ENCODE results near the gene ULK4. TPM values are rescaled to one million over a fixed set of nuclear protein-coding genes. Genes with fewer than 3 reads are reported as not detected.

The ULK4 gene
- total RNA-seq, 2 donors from 2014 or later, result 28.7 to 38.4 TPM

- Histone ChIP-seq H3K27me3 (replicated peaks; ENCODE audit: insufficient read depth) (no peaks in the 10 kb centered on the region), H3K4me1 (ENCODE audit: control insufficient read depth in 1 of 2, low read depth in 2 of 2) (peaks cover 57 to 59% of the 10 kb centered on the region in 2 donors), H3K4me3 (no peak overlapping the region), H3K9me3 (no peaks in the 10 kb centered on the region), H3K27ac (no peak overlapping the region), H3K36me3 (peaks cover 15% of the 10 kb centered on the region)
- DNase-seq (ENCODE audit: low spot score) (no peak), ATAC-seq (ENCODE audit: insufficient number of reproducible peaks, low FRiP score, low read depth) (no peak)
- TF ChIP-seq CTCF (IDR thresholded peaks at IDR 0.05), result no peak
Observed at GRCh38 chr3:41223078-41223477, 738.8 kb downstream of the ULK4 start.

DNA sequence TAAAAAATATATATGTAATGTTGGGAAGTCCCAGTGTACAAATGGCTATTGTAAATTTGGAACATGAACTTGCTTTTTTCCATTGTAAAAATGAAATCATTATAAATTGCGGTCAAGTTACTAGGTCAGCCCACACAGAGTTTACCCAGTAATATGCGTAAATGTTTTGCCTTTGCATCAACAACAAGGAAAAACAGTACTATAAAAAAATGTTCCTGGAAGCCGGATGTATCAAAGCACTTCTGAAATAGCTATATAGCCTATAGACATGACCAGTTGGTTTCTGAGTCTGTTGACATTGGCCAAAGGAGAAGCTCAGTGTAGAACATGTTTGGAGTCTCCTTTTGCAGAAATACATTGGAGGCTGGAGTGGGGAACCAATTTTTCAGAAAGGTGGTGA is 739.4 kb downstream of the ULK4 start:
- Histone ChIP-seq H3K4me3 (no peak overlapping the region), H3K4me1 (ENCODE audit: control insufficient read depth in 1 of 2, low read depth in 2 of 2) (peaks cover 61 to 65% of the 10 kb centered on the region in 2 donors), H3K27me3 (replicated peaks; ENCODE audit: insufficient read depth) (no peaks in the 10 kb centered on the region), H3K9me3 (no peaks in the 10 kb centered on the region), H3K36me3 (peaks cover 15% of the 10 kb centered on the region), H3K27ac (no peak overlapping the region)
- no peak for TF ChIP-seq CTCF (IDR thresholded peaks at IDR 0.05)
- ATAC-seq (ENCODE audit: insufficient number of reproducible peaks, low FRiP score, low read depth) (no peak), DNase-seq (ENCODE audit: low spot score) (no peak)

DNA sequence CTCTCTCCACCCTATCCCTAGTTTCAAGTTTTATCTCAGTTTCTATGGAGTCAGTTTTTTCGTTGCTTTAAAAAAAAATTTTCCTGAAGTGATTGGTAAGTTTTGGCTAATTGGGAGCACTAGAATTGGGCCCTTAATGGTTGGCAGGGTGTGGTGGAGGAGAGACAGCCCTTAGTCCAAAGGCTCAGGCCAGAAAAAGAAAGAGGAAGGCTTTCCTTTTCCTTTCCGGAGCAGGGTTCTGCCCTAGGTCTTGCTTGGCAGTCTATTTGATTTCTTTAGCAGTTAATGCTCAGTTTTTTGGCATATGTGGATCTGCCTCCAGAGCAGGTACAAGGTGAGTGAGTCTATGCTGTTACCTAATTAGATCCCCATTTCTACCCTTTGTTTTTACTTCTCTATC is 739.9 kb downstream of the ULK4 start:
- ATAC-seq (ENCODE audit: insufficient number of reproducible peaks, low FRiP score, low read depth), result no peak
- Histone ChIP-seq H3K27ac (no peak overlapping the region), H3K9me3 (no peaks in the 10 kb centered on the region), H3K27me3 (replicated peaks; ENCODE audit: insufficient read depth) (no peaks in the 10 kb centered on the region), H3K36me3 (peaks cover 15% of the 10 kb centered on the region), H3K4me1 (ENCODE audit: control insufficient read depth in 1 of 2, low read depth in 2 of 2) (peaks cover 65 to 70% of the 10 kb centered on the region in 2 donors), H3K4me3 (no peak overlapping the region)
- TF ChIP-seq CTCF (IDR thresholded peaks at IDR 0.05), result no peak
- no peak for DNase-seq (ENCODE audit: low spot score)

DNA sequence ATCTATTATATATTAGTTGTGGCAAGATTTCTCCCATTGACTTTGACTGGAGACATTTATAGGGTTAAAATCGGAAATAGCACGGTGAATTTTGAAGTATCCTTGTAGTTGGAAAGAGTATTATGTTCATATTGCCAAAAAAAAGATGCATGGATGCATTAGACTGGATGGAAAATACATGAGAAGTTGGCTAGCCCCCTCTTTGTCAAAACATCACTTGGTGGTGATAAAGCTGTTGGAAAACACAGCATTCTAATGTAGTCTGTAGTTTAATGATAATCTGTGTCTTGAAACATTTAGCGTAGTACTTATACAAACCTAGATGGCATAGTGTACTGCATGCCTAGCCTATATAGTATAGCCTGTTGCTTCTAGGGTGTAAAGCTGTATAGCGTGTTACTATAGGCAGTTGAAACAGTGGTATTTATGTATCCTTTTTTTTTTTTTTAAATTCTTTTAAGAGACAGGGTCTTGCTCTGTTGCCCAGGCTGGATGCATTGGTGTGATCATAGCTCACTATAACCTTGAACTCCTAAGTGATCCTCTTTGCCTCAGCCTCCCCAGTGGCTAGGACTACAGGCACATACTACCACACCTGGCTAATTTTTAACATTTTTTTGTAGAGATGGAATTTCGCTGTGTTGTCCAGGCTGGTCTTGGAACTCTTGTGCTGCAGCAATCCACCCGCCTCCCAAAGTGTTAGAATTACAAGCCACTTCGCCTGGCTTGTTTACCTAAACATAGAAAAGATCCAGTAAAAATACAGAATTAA is 740.8 kb downstream of the ULK4 start:
- peaks cover 71 to 79% of the 10 kb centered on the region in 2 donors for H3K4me1 ChIP-seq (ENCODE audit: control insufficient read depth in 1 of 2, low read depth in 2 of 2)

DNA sequence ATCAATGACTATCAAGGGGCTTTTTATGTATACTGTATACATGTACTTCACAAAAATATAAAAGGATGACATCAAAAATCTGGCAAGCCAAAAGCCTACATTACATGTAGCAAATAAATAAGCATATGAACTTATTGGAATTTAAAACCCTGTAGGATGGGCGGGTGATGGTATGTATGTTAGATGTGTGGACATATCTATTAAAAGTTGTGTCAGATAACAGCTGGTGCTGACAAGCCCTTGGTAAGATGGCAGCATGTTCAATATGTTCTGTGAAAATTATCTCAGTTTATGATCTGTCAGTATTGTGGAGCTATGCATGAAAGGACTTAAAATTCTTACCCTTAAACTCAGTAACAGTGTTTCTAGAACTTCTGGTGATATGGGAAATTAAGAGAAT is 742.5 kb downstream of the ULK4 start:
- Histone ChIP-seq H3K27ac (no peak overlapping the region), H3K36me3 (no peaks in the 10 kb centered on the region), H3K27me3 (replicated peaks; ENCODE audit: insufficient read depth) (no peaks in the 10 kb centered on the region), H3K9me3 (no peaks in the 10 kb centered on the region), H3K4me1 (ENCODE audit: control insufficient read depth in 1 of 2, low read depth in 2 of 2) (peaks cover 76 to 88% of the 10 kb centered on the region in 2 donors), H3K4me3 (no peak overlapping the region)
- DNase-seq (ENCODE audit: low spot score), result no peak
- no peak for TF ChIP-seq CTCF (IDR thresholded peaks at IDR 0.05)
- ATAC-seq (ENCODE audit: insufficient number of reproducible peaks, low FRiP score, low read depth), result no peak

More for the DNA sequence above, 740.8 kb downstream of the ULK4 start:
- no peak overlapping the region for H3K4me3 ChIP-seq
- H3K36me3 ChIP-seq, result peaks cover 13% of the 10 kb centered on the region
- no peak for TF ChIP-seq CTCF (IDR thresholded peaks at IDR 0.05)
- DNase-seq (ENCODE audit: low spot score) (no peak), ATAC-seq (ENCODE audit: insufficient number of reproducible peaks, low FRiP score, low read depth) (no peak)
- H3K27me3 ChIP-seq (replicated peaks; ENCODE audit: insufficient read depth), result no peaks in the 10 kb centered on the region
- no peaks in the 10 kb centered on the region for H3K9me3 ChIP-seq
- no peak overlapping the region for H3K27ac ChIP-seq
